ENCODE data around the gene IL3RA.
A peak's percentile ranks its signal among the peaks of the same experiment; 100 is the strongest.
"Not testable (repeated sequence)": the region's sequence is repeated elsewhere in the genome, so short reads cannot be mapped to it uniquely, and the experiment has no call there.

The IL3RA gene

DNA sequence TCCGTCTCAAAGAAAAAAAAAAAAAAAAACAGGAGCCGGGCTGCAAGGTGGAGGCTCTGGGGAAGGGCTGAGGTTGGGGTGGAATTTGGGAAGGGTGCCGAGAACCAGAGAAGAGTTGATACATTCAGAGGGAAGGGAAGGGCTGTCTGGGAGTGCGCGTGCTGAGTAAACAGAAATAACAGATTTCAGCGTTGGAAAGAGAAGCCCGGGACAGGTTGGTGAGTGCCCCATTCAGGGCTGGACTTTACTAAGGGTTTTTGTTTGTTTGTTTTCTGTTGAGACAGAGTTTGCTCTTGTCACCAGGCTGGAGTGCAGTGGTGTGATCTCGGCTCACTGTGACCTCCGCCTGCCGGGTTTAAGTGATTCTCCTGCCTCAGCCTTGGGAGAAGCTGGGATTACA is 1.7 kb upstream of the IL3RA start:
- H3K27me3 ChIP-seq (ENCODE audit: control insufficient read depth in 1 of 2, insufficient read depth in 2 of 2, low read length in 2 of 2), result no peaks in the 10 kb centered on the region
- H3K36me3 ChIP-seq (ENCODE audit: insufficient read depth, low read length), result no peaks in the 10 kb centered on the region
- H3K9ac ChIP-seq (ENCODE audit: low read length), result no peak overlapping the region

DNA sequence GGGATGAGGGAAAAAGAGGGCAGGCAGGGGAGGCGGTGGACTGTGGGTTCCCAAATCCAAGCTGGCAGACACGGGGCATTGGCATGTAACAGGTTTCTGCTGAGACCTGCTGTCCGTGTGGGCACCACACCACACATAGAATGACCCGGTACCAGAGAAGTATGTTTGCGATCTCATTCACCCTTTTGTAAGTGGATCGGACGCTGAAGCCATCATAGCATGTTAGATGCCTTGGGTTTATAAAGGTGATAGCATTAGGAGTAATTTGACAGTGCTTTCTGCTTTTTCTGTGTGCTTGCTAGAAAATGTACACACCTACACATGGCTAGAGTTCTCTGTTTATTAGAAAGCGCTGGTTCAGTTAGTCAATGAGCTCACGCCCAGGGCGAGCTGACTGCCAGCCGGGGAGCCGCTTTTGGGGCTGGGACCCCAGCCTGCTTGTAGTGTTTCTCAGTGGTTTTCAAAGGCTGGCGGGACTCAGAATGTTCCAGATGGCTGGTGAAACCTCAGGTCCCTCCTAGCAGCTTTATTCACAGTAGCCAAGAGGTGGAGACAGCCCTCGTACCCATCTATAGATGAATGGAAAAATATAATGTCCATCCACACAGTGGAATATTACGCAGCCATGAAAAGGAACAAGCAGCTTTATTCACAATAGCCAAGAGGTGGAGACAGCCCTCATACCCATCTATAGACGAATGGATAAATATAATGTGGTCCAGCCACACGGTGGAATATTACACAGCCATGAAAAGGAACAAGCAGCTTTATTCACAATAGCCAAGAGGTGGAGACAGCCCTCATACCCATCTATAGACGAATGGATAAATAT is 579 bp downstream of the IL3RA start:
- H3K4me1 ChIP-seq (ENCODE audit: insufficient read depth, low read length), result no peaks in the 10 kb centered on the region
- H3K9ac ChIP-seq (ENCODE audit: low read length), result peak overlapping the region; percentile 50
- peak overlapping the region; percentile 59 to 69 for H3K4me3 ChIP-seq (ENCODE audit: low read depth in 1 of 2, low read length in 2 of 2)

More for the DNA sequence above, 1.7 kb upstream of the IL3RA start:
- Histone ChIP-seq H3K9me3 (ENCODE audit: low read length) (no peaks in the 10 kb centered on the region), H3K4me1 (ENCODE audit: insufficient read depth, low read length) (no peaks in the 10 kb centered on the region), H3K4me3 (ENCODE audit: low read depth in 1 of 2, low read length in 2 of 2) (no peak overlapping the region), H3K27ac (ENCODE audit: low read depth, low read length) (no peak overlapping the region)

DNA sequence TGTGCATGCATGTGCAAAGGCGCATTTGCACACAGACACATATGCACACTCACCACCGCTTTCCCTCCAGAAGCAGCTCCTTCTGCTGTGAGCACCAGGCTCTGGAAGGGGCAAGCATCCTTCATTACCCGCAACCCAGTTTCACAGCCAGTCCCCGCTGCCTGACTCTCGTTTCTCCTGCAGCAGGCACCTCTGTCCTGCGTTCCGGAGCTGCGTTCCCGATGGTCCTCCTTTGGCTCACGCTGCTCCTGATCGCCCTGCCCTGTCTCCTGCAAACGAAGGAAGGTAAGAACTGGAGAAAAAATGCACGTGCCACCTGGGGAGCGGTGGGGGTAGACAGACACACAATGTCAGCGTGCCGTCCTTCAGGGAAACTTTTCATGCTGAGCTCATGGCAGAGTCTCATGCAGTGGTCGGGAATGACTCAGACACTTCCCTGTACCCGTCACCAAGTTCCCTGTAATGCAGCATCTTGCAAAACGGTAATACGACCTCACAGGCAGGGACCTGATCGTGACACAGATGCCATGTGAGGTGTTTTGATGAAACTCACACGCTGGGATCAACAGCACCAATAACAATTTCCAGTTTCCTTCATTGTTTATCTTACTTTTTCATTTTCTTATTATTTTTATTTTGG is 5.1 kb downstream of the IL3RA start:
- Histone ChIP-seq H3K9ac (ENCODE audit: low read length) (no peak overlapping the region), H3K4me1 (ENCODE audit: insufficient read depth, low read length) (no peaks in the 10 kb centered on the region), H3K4me3 (ENCODE audit: low read depth in 1 of 2, low read length in 2 of 2) (no peak overlapping the region), H3K27me3 (ENCODE audit: control insufficient read depth in 1 of 2, insufficient read depth in 2 of 2, low read length in 2 of 2) (no peaks in the 10 kb centered on the region), H3K36me3 (ENCODE audit: insufficient read depth, low read length) (no peaks in the 10 kb centered on the region), H3K27ac (ENCODE audit: low read depth, low read length) (no peak overlapping the region), H3K9me3 (ENCODE audit: low read length) (no peaks in the 10 kb centered on the region)

More for the DNA sequence above, 579 bp downstream of the IL3RA start:
- Histone ChIP-seq H3K27me3 (ENCODE audit: control insufficient read depth in 1 of 2, insufficient read depth in 2 of 2, low read length in 2 of 2) (no peaks in the 10 kb centered on the region), H3K36me3 (ENCODE audit: insufficient read depth, low read length) (no peaks in the 10 kb centered on the region), H3K27ac (ENCODE audit: low read depth, low read length) (peak overlapping the region; percentile 35), H3K9me3 (ENCODE audit: low read length) (no peaks in the 10 kb centered on the region)

DNA sequence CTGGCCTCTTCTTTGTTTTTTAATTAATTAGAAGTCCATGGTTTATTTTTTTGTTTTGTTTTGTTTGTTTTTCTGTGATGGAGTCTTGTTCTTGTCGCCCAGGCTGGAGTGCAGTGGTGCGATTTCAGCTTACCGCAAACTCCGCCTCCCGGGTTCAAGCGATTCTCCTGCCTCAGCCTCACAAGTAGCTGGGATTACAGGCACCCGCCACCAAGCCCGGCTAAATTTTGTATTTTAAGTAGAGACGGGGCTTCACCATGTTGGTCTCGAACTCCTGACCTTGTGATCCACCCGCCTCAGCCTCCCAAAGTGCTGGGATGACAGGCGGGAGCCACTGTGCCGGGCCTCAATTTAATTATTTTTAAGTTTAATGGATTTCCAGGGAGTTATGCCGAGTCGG is 13.0 kb downstream of the IL3RA start:
- not testable (repeated sequence) for H3K4me3 ChIP-seq (ENCODE audit: low read depth in 1 of 2, low read length in 2 of 2); H3K36me3 ChIP-seq (ENCODE audit: insufficient read depth, low read length); H3K9me3 ChIP-seq (ENCODE audit: low read length); H3K9ac ChIP-seq (ENCODE audit: low read length); H3K27me3 ChIP-seq (ENCODE audit: control insufficient read depth in 1 of 2, insufficient read depth in 2 of 2, low read length in 2 of 2); H3K4me1 ChIP-seq (ENCODE audit: insufficient read depth, low read length); H3K27ac ChIP-seq (ENCODE audit: low read depth, low read length)

DNA sequence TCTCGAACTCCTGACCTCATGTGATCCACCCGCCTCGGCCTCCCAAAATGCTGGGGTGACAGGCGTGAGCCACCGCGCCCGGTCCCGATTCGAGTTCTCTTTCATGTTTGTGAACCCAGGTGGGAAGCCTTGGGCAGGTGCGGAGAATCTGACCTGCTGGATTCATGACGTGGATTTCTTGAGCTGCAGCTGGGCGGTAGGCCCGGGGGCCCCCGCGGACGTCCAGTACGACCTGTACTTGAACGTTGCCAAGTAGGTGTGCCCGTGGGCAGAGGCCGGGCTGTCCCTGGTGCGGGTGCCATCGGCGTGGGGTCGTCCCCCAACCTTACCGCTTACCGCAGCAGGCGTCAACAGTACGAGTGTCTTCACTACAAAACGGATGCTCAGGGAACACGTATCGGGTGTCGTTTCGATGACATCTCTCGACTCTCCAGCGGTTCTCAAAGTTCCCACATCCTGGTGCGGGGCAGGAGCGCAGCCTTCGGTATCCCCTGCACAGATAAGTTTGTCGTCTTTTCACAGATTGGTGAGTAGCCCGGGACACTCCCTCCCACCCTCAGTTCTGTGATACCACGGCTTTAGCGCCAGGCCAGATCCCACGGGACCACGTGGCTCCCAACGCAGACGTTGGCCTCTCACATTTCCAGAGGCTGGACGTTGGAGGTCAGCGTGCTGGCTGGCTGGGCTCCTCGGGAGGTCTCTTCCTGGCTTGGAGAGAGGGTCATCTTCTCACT is 15.6 kb downstream of the IL3RA start:
- no peak overlapping the region for H3K4me3 ChIP-seq (ENCODE audit: low read depth in 1 of 2, low read length in 2 of 2)

DNA sequence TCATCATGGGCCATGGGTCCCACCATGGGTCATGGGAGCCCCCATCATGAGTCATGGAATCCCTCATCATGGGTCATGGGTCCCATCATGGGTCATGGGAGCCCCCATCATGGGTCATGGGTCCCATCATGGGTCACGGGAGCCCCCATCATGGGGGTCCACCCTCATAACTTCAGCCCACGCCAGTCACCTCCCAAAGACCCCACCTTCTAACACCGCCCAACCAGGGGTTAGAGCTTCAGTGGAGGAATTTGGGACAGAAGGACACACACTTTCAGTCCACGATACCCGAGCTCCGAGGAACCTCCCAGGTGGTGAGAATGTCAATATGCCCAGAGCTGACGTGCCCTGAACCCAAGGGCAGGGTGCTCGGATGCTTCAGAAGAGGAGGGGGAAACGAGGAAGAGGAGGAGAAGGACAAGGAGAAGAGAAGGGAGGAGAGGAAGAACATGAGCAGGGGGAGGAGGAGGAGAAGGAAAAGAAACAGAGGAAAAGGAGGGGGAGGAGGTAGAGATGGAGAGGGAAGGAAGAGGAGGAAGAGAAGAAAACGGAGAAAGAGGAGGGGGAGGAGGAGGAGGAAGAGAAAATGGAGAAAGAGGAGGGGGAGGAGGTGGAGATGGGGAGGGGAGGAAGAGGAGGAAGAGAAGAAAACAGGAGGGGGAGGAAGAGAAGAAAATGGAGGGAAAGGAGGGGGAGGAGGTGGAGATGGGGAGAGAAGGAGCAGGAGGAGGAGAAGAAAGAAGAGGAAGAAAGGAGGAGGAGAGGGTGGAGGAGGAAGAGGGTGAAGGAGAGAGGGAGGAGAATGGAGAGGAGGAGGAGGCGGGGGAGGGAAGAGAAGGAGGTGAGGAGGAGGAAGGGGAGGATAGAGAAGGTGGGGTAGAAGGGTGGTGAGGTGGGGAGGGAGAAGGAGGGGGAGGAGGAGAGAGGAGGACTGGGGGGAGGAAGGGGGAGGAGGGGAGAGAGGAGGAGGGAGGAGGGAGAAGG is 17.7 kb downstream of the IL3RA start:
- Histone ChIP-seq H3K27ac (ENCODE audit: low read depth, low read length) (no peak overlapping the region), H3K9me3 (ENCODE audit: low read length) (no peaks in the 10 kb centered on the region), H3K9ac (ENCODE audit: low read length) (no peak overlapping the region), H3K36me3 (ENCODE audit: insufficient read depth, low read length) (peaks cover 4% of the 10 kb centered on the region), H3K4me1 (ENCODE audit: insufficient read depth, low read length) (no peaks in the 10 kb centered on the region), H3K27me3 (ENCODE audit: control insufficient read depth in 1 of 2, insufficient read depth in 2 of 2, low read length in 2 of 2) (no peaks in the 10 kb centered on the region), H3K4me3 (ENCODE audit: low read depth in 1 of 2, low read length in 2 of 2) (no peak overlapping the region)

More for the DNA sequence above, 15.6 kb downstream of the IL3RA start:
- Histone ChIP-seq H3K9ac (ENCODE audit: low read length) (no peak overlapping the region), H3K36me3 (ENCODE audit: insufficient read depth, low read length) (no peaks in the 10 kb centered on the region), H3K4me1 (ENCODE audit: insufficient read depth, low read length) (no peaks in the 10 kb centered on the region), H3K27ac (ENCODE audit: low read depth, low read length) (no peak overlapping the region), H3K9me3 (ENCODE audit: low read length) (no peaks in the 10 kb centered on the region), H3K27me3 (ENCODE audit: control insufficient read depth in 1 of 2, insufficient read depth in 2 of 2, low read length in 2 of 2) (no peaks in the 10 kb centered on the region)

DNA sequence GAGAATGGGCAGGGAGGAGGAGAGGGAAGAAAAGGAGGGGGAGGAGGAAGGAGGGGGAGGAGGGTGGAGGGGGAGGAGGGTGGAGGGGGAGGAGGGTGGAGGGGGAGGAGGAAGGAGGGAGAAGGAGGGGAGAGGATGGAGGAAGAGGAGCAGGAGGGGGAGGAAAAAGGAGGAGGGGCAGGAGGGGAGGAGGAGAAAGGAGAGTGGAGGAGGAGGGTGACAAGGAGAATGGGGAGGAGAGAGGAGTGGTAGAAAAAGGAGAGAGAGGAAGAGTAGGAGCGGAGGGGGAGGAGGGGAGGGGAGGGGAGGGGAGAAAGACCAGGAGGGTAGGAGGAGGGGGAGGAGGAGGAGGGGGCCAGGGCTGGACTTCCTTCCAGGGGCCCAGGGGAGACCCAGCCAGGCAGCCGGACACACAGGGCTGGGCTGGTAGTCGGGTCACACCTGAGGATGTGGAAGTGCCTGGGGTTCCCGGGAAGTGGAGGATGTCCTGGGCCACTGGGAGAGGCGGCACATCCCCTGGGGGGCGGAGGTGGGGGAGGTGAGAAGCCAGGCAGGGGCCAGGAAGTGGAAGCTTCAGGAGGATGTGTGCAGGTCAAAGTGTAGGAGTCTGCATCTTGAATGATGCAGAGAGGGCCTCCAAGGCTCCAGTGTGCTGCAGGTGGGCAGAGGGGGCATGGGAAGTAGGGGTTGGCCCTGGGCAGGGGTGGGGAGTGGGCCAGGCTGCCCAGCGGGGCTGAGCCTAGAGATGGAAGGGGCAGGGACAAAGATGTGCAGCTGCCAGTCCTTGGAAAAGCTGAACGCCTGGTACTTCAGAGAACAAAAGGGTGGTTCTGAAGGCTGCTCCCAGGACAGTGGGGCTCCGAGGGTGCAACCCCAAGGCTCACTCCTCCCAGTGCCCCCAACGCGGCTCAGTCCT is 18.8 kb downstream of the IL3RA start:
- Histone ChIP-seq H3K4me3 (ENCODE audit: low read depth in 1 of 2, low read length in 2 of 2) (no peak overlapping the region), H3K27ac (ENCODE audit: low read depth, low read length) (no peak overlapping the region), H3K36me3 (ENCODE audit: insufficient read depth, low read length) (peaks cover 4% of the 10 kb centered on the region), H3K9ac (ENCODE audit: low read length) (no peak overlapping the region), H3K4me1 (ENCODE audit: insufficient read depth, low read length) (no peaks in the 10 kb centered on the region), H3K9me3 (ENCODE audit: low read length) (no peaks in the 10 kb centered on the region), H3K27me3 (ENCODE audit: control insufficient read depth in 1 of 2, insufficient read depth in 2 of 2, low read length in 2 of 2) (no peaks in the 10 kb centered on the region)

DNA sequence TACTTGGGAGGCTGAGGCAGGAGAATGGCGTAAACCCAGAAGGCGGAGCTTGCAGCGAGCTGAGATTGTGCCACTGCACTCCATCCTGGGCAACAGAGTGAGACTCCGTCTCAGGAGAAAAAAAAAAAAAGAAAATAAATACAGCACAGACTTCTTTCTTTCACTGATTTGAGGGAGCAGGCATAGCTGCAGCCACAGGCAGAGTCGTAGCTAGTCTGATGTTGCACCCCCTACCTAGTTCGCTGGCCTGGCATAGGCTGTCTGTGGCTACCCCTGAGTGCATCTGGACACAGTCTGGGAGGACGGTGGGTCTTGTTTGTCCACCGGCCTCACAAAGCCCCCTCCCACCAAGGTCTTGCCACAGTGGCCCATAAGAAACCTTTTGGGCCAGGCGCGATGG is 21.4 kb downstream of the IL3RA start:
- no peaks in the 10 kb centered on the region for H3K27me3 ChIP-seq (ENCODE audit: control insufficient read depth in 1 of 2, insufficient read depth in 2 of 2, low read length in 2 of 2)
- H3K27ac ChIP-seq (ENCODE audit: low read depth, low read length), result no peak overlapping the region
- H3K9ac ChIP-seq (ENCODE audit: low read length), result no peak overlapping the region
- H3K36me3 ChIP-seq (ENCODE audit: insufficient read depth, low read length), result peaks cover 21% of the 10 kb centered on the region
- no peaks in the 10 kb centered on the region for H3K9me3 ChIP-seq (ENCODE audit: low read length)
- H3K4me3 ChIP-seq (ENCODE audit: low read depth in 1 of 2, low read length in 2 of 2), result no peak overlapping the region
- no peaks in the 10 kb centered on the region for H3K4me1 ChIP-seq (ENCODE audit: insufficient read depth, low read length)

DNA sequence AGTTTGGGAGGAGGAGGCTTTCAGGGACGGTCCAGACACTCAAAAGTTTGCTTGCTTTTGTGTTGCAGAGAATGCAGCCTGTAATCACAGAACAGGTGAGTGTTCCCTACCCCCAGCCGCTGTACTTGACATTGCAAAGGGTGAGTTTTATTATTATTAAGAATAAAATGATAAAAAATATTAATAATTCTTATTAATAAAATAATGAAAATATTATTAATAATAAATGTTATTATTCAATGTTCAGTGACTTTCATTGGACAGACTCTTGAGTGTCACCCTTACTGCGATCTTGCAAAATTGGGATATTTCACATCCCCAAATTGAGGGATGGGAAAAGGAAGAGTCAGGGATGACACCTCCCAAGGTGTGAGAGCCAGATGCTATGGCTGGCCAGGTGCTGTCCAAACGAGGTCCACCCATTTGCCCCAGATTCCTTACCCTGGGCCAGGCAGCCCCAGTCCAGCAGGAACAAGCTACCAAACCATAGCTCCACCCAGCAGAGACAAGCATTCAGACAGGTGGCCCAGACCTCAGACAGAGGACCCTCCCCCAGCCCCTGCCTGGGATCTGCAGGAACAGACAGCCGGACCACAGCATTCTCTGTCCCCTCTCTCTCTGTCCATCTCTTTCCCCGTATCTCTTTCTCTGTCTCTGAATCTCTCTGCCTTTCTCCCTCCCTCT is 22.4 kb downstream of the IL3RA start:
- Histone ChIP-seq H3K4me3 (ENCODE audit: low read depth in 1 of 2, low read length in 2 of 2) (no peak overlapping the region), H3K27ac (ENCODE audit: low read depth, low read length) (no peak overlapping the region), H3K36me3 (ENCODE audit: insufficient read depth, low read length) (peaks cover 21% of the 10 kb centered on the region), H3K27me3 (ENCODE audit: control insufficient read depth in 1 of 2, insufficient read depth in 2 of 2, low read length in 2 of 2) (no peaks in the 10 kb centered on the region), H3K4me1 (ENCODE audit: insufficient read depth, low read length) (no peaks in the 10 kb centered on the region), H3K9ac (ENCODE audit: low read length) (no peak overlapping the region), H3K9me3 (ENCODE audit: low read length) (no peaks in the 10 kb centered on the region)

DNA sequence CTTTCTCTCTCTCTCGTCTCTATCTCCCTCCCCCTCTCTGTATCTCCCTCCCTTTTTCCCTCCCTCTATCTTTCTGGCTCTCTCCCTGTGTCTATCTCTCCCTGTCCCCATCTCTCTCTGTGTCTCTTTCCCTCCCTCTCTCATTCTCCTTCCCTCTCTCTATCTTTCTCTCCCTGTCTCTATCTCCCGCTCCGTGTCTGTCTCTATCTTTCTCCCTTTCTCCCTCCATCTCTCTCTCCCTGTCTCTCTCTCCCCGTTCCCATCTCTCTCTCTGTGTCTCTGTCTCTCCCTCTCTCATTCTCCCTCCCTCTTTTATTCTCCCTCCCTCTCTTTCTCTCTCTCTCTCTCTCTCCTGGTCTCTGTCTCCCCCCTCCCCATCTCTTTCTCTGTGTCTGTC is 22.9 kb downstream of the IL3RA start:
- Histone ChIP-seq H3K9me3 (ENCODE audit: low read length) (no peaks in the 10 kb centered on the region), H3K4me3 (ENCODE audit: low read depth in 1 of 2, low read length in 2 of 2) (no peak overlapping the region), H3K9ac (ENCODE audit: low read length) (no peak overlapping the region), H3K36me3 (ENCODE audit: insufficient read depth, low read length) (peaks cover 21% of the 10 kb centered on the region), H3K27me3 (ENCODE audit: control insufficient read depth in 1 of 2, insufficient read depth in 2 of 2, low read length in 2 of 2) (no peaks in the 10 kb centered on the region), H3K4me1 (ENCODE audit: insufficient read depth, low read length) (no peaks in the 10 kb centered on the region), H3K27ac (ENCODE audit: low read depth, low read length) (no peak overlapping the region)

Data from muscle layer of colon (tissue), 2 donors.